Skin of body (tissue), 2 donors: ENCODE data around the gene CTCFL. TPM values are rescaled to one million over a fixed set of nuclear protein-coding genes. Genes with fewer than 3 reads are reported as not detected.

Experiments used
- DNase-seq: peaks from one replicate; lab custom pipeline; 2025; lab: John Stamatoyannopoulos, UW
- total RNA-seq: library from RNA; depleted of rRNA; stranded (reverse); fragments of >200 nt; gene quantifications from one replicate; pipeline ENCODE4 v1.2.3, GENCODE V29; 2014

CTCFL gene
- total RNA-seq, 1 donor from 2014 or later = 0.10 TPM

GRCh38 chr20:57560554-57561355 lies 35.8 kb upstream of the CTCFL start, which contains the start of gene PCK1:
PCK1 (plus strand) TSS chr20:57561110; CDS start chr20:57561412, 302 bp downstream.
- DNase-seq = no peak

- DNase-seq = no peak
Observed at GRCh38 chr20:57559658-57560553, 35.0 kb upstream of the CTCFL start.

- no peak for DNase-seq
Observed at GRCh38 chr20:57559289-57559634, 34.3 kb upstream of the CTCFL start.

- DNase-seq = no peak
Observed at GRCh38 chr20:57558614-57559288, 33.8 kb upstream of the CTCFL start.

- DNase-seq = no peak
Observed at GRCh38 chr20:57557926-57558613, 33.1 kb upstream of the CTCFL start.

GRCh38 chr20:57556980-57557274 lies 32.0 kb upstream of the CTCFL start:
- DNase-seq = no peak

GRCh38 chr20:57555457-57556184 lies 30.7 kb upstream of the CTCFL start:
- DNase-seq = no peak

- DNase-seq = no peak
Observed at GRCh38 chr20:57553376-57554018, 28.6 kb upstream of the CTCFL start.

GRCh38 chr20:57552471-57552870 lies 27.5 kb upstream of the CTCFL start:
- no peak for DNase-seq

GRCh38 chr20:57548177-57549058 lies 23.5 kb upstream of the CTCFL start:
- DNase-seq = no peak

- no peak for DNase-seq
Observed at GRCh38 chr20:57546956-57547649, 22.2 kb upstream of the CTCFL start.

GRCh38 chr20:57545927-57546662 lies 21.2 kb upstream of the CTCFL start:
- DNase-seq = no peak

- no peak for DNase-seq
Observed at GRCh38 chr20:57544838-57545564, 20.1 kb upstream of the CTCFL start.

GRCh38 chr20:57543754-57544153 lies 18.8 kb upstream of the CTCFL start:
- no peak for DNase-seq

- DNase-seq = no peak
Observed at GRCh38 chr20:57540890-57541580, 16.1 kb upstream of the CTCFL start.

GRCh38 chr20:57539889-57540288 lies 14.9 kb upstream of the CTCFL start:
- no peak for DNase-seq

- DNase-seq = no peak
Observed at GRCh38 chr20:57537822-57538221, 12.9 kb upstream of the CTCFL start.
